IMR-90 (cell line): Measurements from ENCODE around the gene DONSON. TPM values are rescaled to one million over a fixed set of nuclear protein-coding genes. Genes with fewer than 3 reads are reported as not detected.
"Not testable (repeated sequence)": the region's sequence is repeated elsewhere in the genome, so short reads cannot be mapped to it uniquely, and the experiment has no call there.

Experiments
- ATAC-seq: fragments of 200-7000 bp; cut with Tn5 transposase; 2 replicates; pipeline ENCODE4 v1.9.1; 2020; ENCODE audit warnings: low read depth, mild to moderate bottlenecking, moderate library complexity
- BruUV-seq: library from RNA; stranded (reverse); fragments of 400-500 nt; replicated peaks from 2 replicates; lab custom pipeline; 2021; lab: Mats Ljungman, UMichigan
- CTCF ChIA-PET: fragments of 300-600 bp; formaldehyde crosslinking; extraction: SDS; loops from one replicate; lab custom pipeline; 2021; ENCODE audit warnings: antibody characterized with exemption; lab: Yijun Ruan, JAX
- POLR2A ChIA-PET: fragments of 300-600 bp; sonication (Branson Sonifier 250); formaldehyde crosslinking; loops from one replicate; lab custom pipeline; 2022; ENCODE audit warnings: antibody characterized with exemption; ENCODE audit not compliant: unreplicated experiment; lab: Charles Lee
- DNase-seq: peaks from one replicate; pipeline ENCODE4 v3.0.0; 2013
- H2AFZ ChIP-seq: replicated peaks from 2 replicates; pipeline ENCODE3; 2013; ENCODE audit warnings: low read length, mild to moderate bottlenecking; ENCODE audit not compliant: poor library complexity
- H2AK5ac ChIP-seq: 2 replicates; pipeline ENCODE4 v1.6.1; 2013; ENCODE audit warnings: low read depth, low read length, inconsistent platforms
- H2AK9ac ChIP-seq: replicated peaks from 2 replicates; pipeline ENCODE3; 2013; ENCODE audit warnings: mild to moderate bottlenecking, low read depth, low read length, moderate library complexity; ENCODE audit not compliant: poor library complexity
- H2BK120ac ChIP-seq: 2 replicates; pipeline ENCODE4 v1.6.1; 2013; ENCODE audit warnings: low read depth, low read length, inconsistent platforms
- H2BK15ac ChIP-seq: 3 replicates; pipeline ENCODE4 v1.6.1; 2013; ENCODE audit warnings: low read depth, low read length, inconsistent platforms
- H2BK20ac ChIP-seq: 2 replicates; pipeline ENCODE4 v1.6.1; 2013; ENCODE audit warnings: low read depth, mild to moderate bottlenecking, inconsistent platforms, low read length, moderate library complexity
- H2BK5ac ChIP-seq: 2 replicates; pipeline ENCODE4 v1.6.1; 2013; ENCODE audit warnings: mild to moderate bottlenecking, low read depth, low read length, inconsistent platforms; ENCODE audit not compliant: poor library complexity, severe bottlenecking
- H3K14ac ChIP-seq: replicated peaks from 2 replicates; pipeline ENCODE4 v1.6.1; 2013; ENCODE audit warnings: low read depth, low read length, inconsistent platforms
- H3K18ac ChIP-seq: 2 replicates; pipeline ENCODE4 v1.6.1; 2013; ENCODE audit warnings: low read depth, low read length, control low read depth
- H3K23ac ChIP-seq: 2 replicates; pipeline ENCODE4 v1.6.1; 2013; ENCODE audit warnings: low read depth, low read length, inconsistent platforms
- H3K27ac ChIP-seq: 2 replicates; pipeline ENCODE4 v1.5.1; 2013; ENCODE audit warnings: mild to moderate bottlenecking, control low read depth, low read length; ENCODE audit not compliant: insufficient read depth
- H3K27me3 ChIP-seq: 2 replicates; pipeline ENCODE4 v1.6.1; 2013; ENCODE audit warnings: low read length; ENCODE audit not compliant: control insufficient read depth, insufficient read depth
- H3K36me3 ChIP-seq: 2 replicates; pipeline ENCODE4 v1.6.1; 2013; ENCODE audit warnings: low read length, mixed read lengths; ENCODE audit not compliant: control insufficient read depth, insufficient read depth
- H3K4ac ChIP-seq: 2 replicates; pipeline ENCODE4 v1.6.1; 2013; ENCODE audit warnings: low read depth, low read length, inconsistent platforms
- H3K4me1 ChIP-seq: 2 replicates; pipeline ENCODE4 v1.6.1; 2013; ENCODE audit warnings: low read length, mixed read lengths; ENCODE audit not compliant: control insufficient read depth, insufficient read depth
- H3K4me2 ChIP-seq: 2 replicates; pipeline ENCODE4 v1.6.1; 2013; ENCODE audit warnings: low read depth, mild to moderate bottlenecking, control low read depth, low read length, moderate library complexity
- H3K4me3 ChIP-seq: 2 replicates; pipeline ENCODE4 v1.5.1; 2013; ENCODE audit warnings: low read depth, mild to moderate bottlenecking, control low read depth, low read length, moderate library complexity; ENCODE audit not compliant: insufficient read depth
- H3K56ac ChIP-seq: 2 replicates; pipeline ENCODE4 v1.6.1; 2013; ENCODE audit warnings: low read length, inconsistent platforms; ENCODE audit not compliant: insufficient read depth; ENCODE audit errors: extremely low read depth
- H3K79me1 ChIP-seq, 2 experiments: 2 replicates each; pipeline ENCODE4 v1.6.1; 2013; ENCODE audit warnings: low read length in 2 of 2, inconsistent platforms in 1 of 2, low read depth in 1 of 2
- H3K9ac ChIP-seq: 2 replicates; pipeline ENCODE4 v1.6.1; 2013; ENCODE audit warnings: low read depth, low read length, control low read depth
- H3K9me1 ChIP-seq: 2 replicates; pipeline ENCODE4 v1.6.1; 2013; ENCODE audit warnings: low read length, inconsistent platforms; ENCODE audit not compliant: insufficient read depth
- H3K9me3 ChIP-seq: 2 replicates; pipeline ENCODE4 v1.6.1; 2013; ENCODE audit warnings: low read length; ENCODE audit not compliant: control insufficient read depth, insufficient read depth
- H4K20me1 ChIP-seq: 2 replicates; pipeline ENCODE4 v1.6.1; 2013; ENCODE audit warnings: low read length, inconsistent platforms; ENCODE audit not compliant: insufficient read depth
- H4K5ac ChIP-seq: 2 replicates; pipeline ENCODE4 v1.6.1; 2013; ENCODE audit warnings: mild to moderate bottlenecking, low read depth, low read length, control low read depth
- H4K8ac ChIP-seq, 2 experiments: 2 replicates each; pipeline ENCODE4 v1.6.1; 2013; ENCODE audit warnings: low read depth in 2 of 2, low read length in 2 of 2, control low read depth in 1 of 2, inconsistent platforms in 1 of 2
- H4K91ac ChIP-seq: 2 replicates; pipeline ENCODE4 v1.6.1; 2013; ENCODE audit warnings: low read depth, low read length, inconsistent platforms; ENCODE audit not compliant: insufficient read depth
- WGBS, 2 experiments: methylation state at CpG; one replicate each; pipeline versions ENCODE4 v1.1.5 to v1.1.7; 2013; ENCODE audit warnings: missing lambda C conversion rate in 2 of 2; ENCODE audit not compliant: insufficient read length in 1 of 2; ENCODE audit errors: extremely low coverage in 2 of 2; 5-methylcytosine and 5-hydroxymethylcytosine counted together
- dilution Hi-C: fragments of 300-500 bp; cut with HindIII; formaldehyde crosslinking; loops from one replicate; pipeline ENCODE4 v1.14.3; 2018; ENCODE audit warnings: low sequenced_read_pairs; ENCODE audit not compliant: unreplicated experiment
- in situ Hi-C: fragments of 300-500 bp; cut with MboI; formaldehyde crosslinking; loops from 3 replicates; pipeline ENCODE4 v1.14.3; 2019; ENCODE audit warnings: low sequenced_read_pairs, inconsistent platforms, mixed read lengths
- intact Hi-C: fragments of 100-400 bp; cut with micrococcal nuclease; formaldehyde crosslinking; loops from 2 replicates; pipeline ENCODE4 v1.10.0; 2022
- polyA plus RNA-seq, 3 experiments: library from polyadenylated mRNA; depleted of rRNA; stranded (reverse); fragments of >200 nt; gene quantifications; 2 replicates each; pipeline ENCODE4 v1.2.3, GENCODE V29; 2012; ENCODE audit warnings: low replicate concordance in 1 of 3
- total RNA-seq: library from RNA; depleted of rRNA; stranded (reverse); fragments of >200 nt; gene quantifications from 2 replicates; pipeline ENCODE4 v1.2.3, GENCODE V29; 2012

Gene DONSON
- total and polyA plus RNA-seq, 2 of the 4 experiments (the other 2 are of a cell fraction), result 14.3 to 16.6 TPM

GRCh38 chr21:33617565-33617964 is 29.1 kb upstream of the DONSON start:
- BruUV-seq, H3K14ac ChIP-seq, DNase-seq, H3K4ac ChIP-seq, H3K9ac ChIP-seq, dilution Hi-C loops, H3K56ac ChIP-seq, H3K27me3 ChIP-seq, H2BK20ac ChIP-seq, H4K8ac ChIP-seq, H2AFZ ChIP-seq, ATAC-seq, CTCF ChIA-PET, H3K4me1 ChIP-seq, H3K23ac ChIP-seq, H2AK5ac ChIP-seq, H3K27ac ChIP-seq, H2BK15ac ChIP-seq, H3K18ac ChIP-seq, H3K4me2 ChIP-seq, H4K5ac ChIP-seq, H2BK5ac ChIP-seq, H3K4me3 ChIP-seq, H3K9me1 ChIP-seq, H2BK120ac ChIP-seq, H4K20me1 ChIP-seq, in situ Hi-C loops, intact Hi-C loops, H3K9me3 ChIP-seq, H2AK9ac ChIP-seq, POLR2A ChIA-PET, H3K79me1 ChIP-seq, H4K91ac ChIP-seq: not testable (repeated sequence)
- WGBS, 2 experiments, result 90% methylated on average over 2 of the region's 11 CpGs; no CpG with 5 or more reads in 1 of the 2 experiments
- H3K36me3 ChIP-seq, result peaks cover 18% of the 10 kb centered on the region
